ENCODE measurements around the gene PPP2R3C.
"Not testable (repeated sequence)": the region's sequence is repeated elsewhere in the genome, so short reads cannot be mapped to it uniquely, and the experiment has no call there.

PPP2R3C gene

GRCh38 chr14:35121887-35122695 lies at the start of gene PPP2R3C, which contains the start of gene PRORP:
Gene PPP2R3C, minus strand, starts transcription at chr14:35121990. Its CDS starts 31 bp downstream, at chr14:35121959.
Gene PRORP, plus strand, starts transcription at chr14:35122552. Its CDS starts 694 bp downstream, at chr14:35123246.
- H3K36me3 ChIP-seq (ENCODE audit: control insufficient read depth in 1 of 2, insufficient read depth in 2 of 2, low read length in 2 of 2): peaks cover 5 to 16% of the 10 kb centered on the region in 2 donors
- peaks cover 6 to 26% of the 10 kb centered on the region in 2 donors for H3K4me1 ChIP-seq (ENCODE audit: control insufficient read depth in 1 of 2, insufficient read depth in 2 of 2, low read length in 2 of 2)
- no peaks in the 10 kb centered on the region for H3K9me3 ChIP-seq (ENCODE audit: control insufficient read depth in 1 of 2, low read length in 2 of 2)
- H3K27ac ChIP-seq (ENCODE audit: low read length): peak within 1 kb of the TSS; percentile 99
- H3K27me3 ChIP-seq (ENCODE audit: low read depth, low read length): no peaks in the 10 kb centered on the region
- H3K4me3 ChIP-seq (ENCODE audit: low read depth in 1 of 2, low read length in 2 of 2): peak within 1 kb of the TSS; percentile 85 to 97

DNA sequence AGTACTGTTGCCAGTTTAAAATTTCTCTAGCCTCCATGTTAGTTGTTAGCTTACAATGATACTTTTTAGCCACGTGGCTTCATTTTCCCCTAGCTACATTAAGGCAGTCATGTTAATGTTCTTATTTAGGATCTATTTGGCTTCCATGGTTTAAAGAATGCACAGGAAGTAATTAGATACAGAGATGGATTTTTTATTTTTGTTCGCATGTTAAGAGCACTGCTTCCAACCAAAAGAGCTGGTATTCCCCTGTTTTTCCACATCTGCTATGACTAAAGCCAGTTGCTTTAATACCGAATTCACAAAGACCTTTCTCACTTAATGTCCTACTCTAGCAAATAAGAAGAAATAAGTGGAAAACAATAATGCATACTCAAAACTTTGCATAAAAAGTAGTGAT lies 45.7 kb upstream of the PPP2R3C start:
- H3K4me1 ChIP-seq (ENCODE audit: control insufficient read depth in 1 of 2, insufficient read depth in 2 of 2, low read length in 2 of 2): no peaks in the 10 kb centered on the region
- H3K9me3 ChIP-seq (ENCODE audit: control insufficient read depth in 1 of 2, low read length in 2 of 2): no peaks in the 10 kb centered on the region
- no peak overlapping the region for H3K4me3 ChIP-seq (ENCODE audit: low read depth in 1 of 2, low read length in 2 of 2)
- no peaks in the 10 kb centered on the region for H3K27me3 ChIP-seq (ENCODE audit: low read depth, low read length)
- no peaks in the 10 kb centered on the region for H3K36me3 ChIP-seq (ENCODE audit: control insufficient read depth in 1 of 2, insufficient read depth in 2 of 2, low read length in 2 of 2)
- H3K27ac ChIP-seq (ENCODE audit: low read length): no peak overlapping the region

DNA sequence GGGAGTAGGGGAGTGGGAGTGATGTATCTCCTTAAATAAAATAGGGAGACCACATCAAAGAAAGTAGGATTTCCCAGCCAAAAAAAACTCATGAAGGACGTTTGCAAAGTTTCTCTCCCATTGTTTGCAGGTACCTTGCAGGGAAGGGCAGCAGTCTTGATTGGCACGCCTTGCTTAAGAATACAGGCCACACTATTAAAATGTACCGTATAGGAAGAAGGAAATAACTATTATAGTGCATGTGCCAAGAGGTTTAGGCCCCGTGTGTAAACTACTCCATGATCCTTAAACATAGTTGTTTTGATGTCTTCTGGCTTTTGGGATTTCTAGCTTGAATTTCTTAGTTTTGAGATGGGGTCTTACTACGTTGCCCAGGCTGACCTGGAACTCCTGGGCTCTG lies 43.1 kb upstream of the PPP2R3C start:
- H3K27ac ChIP-seq (ENCODE audit: low read length): no peak overlapping the region
- H3K9me3 ChIP-seq (ENCODE audit: control insufficient read depth in 1 of 2, low read length in 2 of 2): no peaks in the 10 kb centered on the region
- no peak overlapping the region for H3K4me3 ChIP-seq (ENCODE audit: low read depth in 1 of 2, low read length in 2 of 2)
- H3K27me3 ChIP-seq (ENCODE audit: low read depth, low read length): no peaks in the 10 kb centered on the region
- no peaks in the 10 kb centered on the region for H3K4me1 ChIP-seq (ENCODE audit: control insufficient read depth in 1 of 2, insufficient read depth in 2 of 2, low read length in 2 of 2)
- no peaks in the 10 kb centered on the region for H3K36me3 ChIP-seq (ENCODE audit: control insufficient read depth in 1 of 2, insufficient read depth in 2 of 2, low read length in 2 of 2)

GRCh38 chr14:35163384-35163783 lies 41.6 kb upstream of the PPP2R3C start:
- no peaks in the 10 kb centered on the region for H3K4me1 ChIP-seq (ENCODE audit: control insufficient read depth in 1 of 2, insufficient read depth in 2 of 2, low read length in 2 of 2)
- H3K27me3 ChIP-seq (ENCODE audit: low read depth, low read length): no peaks in the 10 kb centered on the region
- no peak overlapping the region for H3K4me3 ChIP-seq (ENCODE audit: low read depth in 1 of 2, low read length in 2 of 2)
- no peaks in the 10 kb centered on the region for H3K9me3 ChIP-seq (ENCODE audit: control insufficient read depth in 1 of 2, low read length in 2 of 2)
- no peak overlapping the region for H3K27ac ChIP-seq (ENCODE audit: low read length)
- peaks cover 0 to 5% of the 10 kb centered on the region in 2 donors for H3K36me3 ChIP-seq (ENCODE audit: control insufficient read depth in 1 of 2, insufficient read depth in 2 of 2, low read length in 2 of 2)

DNA sequence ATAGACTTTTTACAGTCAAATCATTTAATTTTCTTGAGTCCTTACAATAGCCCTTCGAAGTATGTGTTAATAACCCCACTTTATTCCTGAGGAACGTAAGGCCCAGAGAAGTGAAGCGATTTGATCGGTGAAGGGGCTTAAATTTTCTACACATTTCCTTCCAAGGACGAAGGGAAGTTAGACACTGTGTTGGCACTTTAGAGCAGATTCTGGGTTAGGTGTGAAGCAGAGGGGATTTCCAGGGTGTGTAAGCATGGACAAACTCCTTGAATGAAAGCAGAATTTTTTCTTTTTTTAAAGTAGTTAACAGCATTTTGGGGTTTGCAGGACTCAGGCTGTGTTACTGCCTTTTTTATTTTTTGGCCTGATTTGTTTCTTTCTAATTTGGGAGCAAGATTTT lies 39.4 kb upstream of the PPP2R3C start:
- H3K27me3 ChIP-seq (ENCODE audit: low read depth, low read length): no peaks in the 10 kb centered on the region
- no peak overlapping the region for H3K27ac ChIP-seq (ENCODE audit: low read length)
- H3K9me3 ChIP-seq (ENCODE audit: control insufficient read depth in 1 of 2, low read length in 2 of 2): no peaks in the 10 kb centered on the region
- peaks cover 0 to 2% of the 10 kb centered on the region in 2 donors for H3K4me1 ChIP-seq (ENCODE audit: control insufficient read depth in 1 of 2, insufficient read depth in 2 of 2, low read length in 2 of 2)
- H3K36me3 ChIP-seq (ENCODE audit: control insufficient read depth in 1 of 2, insufficient read depth in 2 of 2, low read length in 2 of 2): peaks cover 0 to 5% of the 10 kb centered on the region in 2 donors
- no peak overlapping the region for H3K4me3 ChIP-seq (ENCODE audit: low read depth in 1 of 2, low read length in 2 of 2)

GRCh38 chr14:35159742-35160409 lies 38.1 kb upstream of the PPP2R3C start:
- peaks cover 0 to 5% of the 10 kb centered on the region in 2 donors for H3K36me3 ChIP-seq (ENCODE audit: control insufficient read depth in 1 of 2, insufficient read depth in 2 of 2, low read length in 2 of 2)
- no peaks in the 10 kb centered on the region for H3K9me3 ChIP-seq (ENCODE audit: control insufficient read depth in 1 of 2, low read length in 2 of 2)
- no peaks in the 10 kb centered on the region for H3K27me3 ChIP-seq (ENCODE audit: low read depth, low read length)
- peaks cover 0 to 4% of the 10 kb centered on the region in 2 donors for H3K4me1 ChIP-seq (ENCODE audit: control insufficient read depth in 1 of 2, insufficient read depth in 2 of 2, low read length in 2 of 2)
- no peak overlapping the region for H3K4me3 ChIP-seq (ENCODE audit: low read depth in 1 of 2, low read length in 2 of 2)
- no peak overlapping the region for H3K27ac ChIP-seq (ENCODE audit: low read length)

- Histone ChIP-seq H3K27ac (ENCODE audit: low read length) (no peak overlapping the region), H3K4me3 (ENCODE audit: low read depth in 1 of 2, low read length in 2 of 2) (no peak overlapping the region), H3K36me3 (ENCODE audit: control insufficient read depth in 1 of 2, insufficient read depth in 2 of 2, low read length in 2 of 2) (peaks cover 0 to 5% of the 10 kb centered on the region in 2 donors), H3K27me3 (ENCODE audit: low read depth, low read length) (no peaks in the 10 kb centered on the region), H3K9me3 (ENCODE audit: control insufficient read depth in 1 of 2, low read length in 2 of 2) (no peaks in the 10 kb centered on the region), H3K4me1 (ENCODE audit: control insufficient read depth in 1 of 2, insufficient read depth in 2 of 2, low read length in 2 of 2) (peaks cover 0 to 4% of the 10 kb centered on the region in 2 donors)
Observed at GRCh38 chr14:35158951-35159653, 37.3 kb upstream of the PPP2R3C start.

GRCh38 chr14:35158491-35158890 lies 36.7 kb upstream of the PPP2R3C start:
- Histone ChIP-seq H3K4me1 (ENCODE audit: control insufficient read depth in 1 of 2, insufficient read depth in 2 of 2, low read length in 2 of 2) (peaks cover 0 to 4% of the 10 kb centered on the region in 2 donors), H3K4me3 (ENCODE audit: low read depth in 1 of 2, low read length in 2 of 2) (no peak overlapping the region), H3K27ac (ENCODE audit: low read length) (no peak overlapping the region), H3K27me3 (ENCODE audit: low read depth, low read length) (no peaks in the 10 kb centered on the region), H3K9me3 (ENCODE audit: control insufficient read depth in 1 of 2, low read length in 2 of 2) (no peaks in the 10 kb centered on the region), H3K36me3 (ENCODE audit: control insufficient read depth in 1 of 2, insufficient read depth in 2 of 2, low read length in 2 of 2) (peaks cover 0 to 5% of the 10 kb centered on the region in 2 donors)

DNA sequence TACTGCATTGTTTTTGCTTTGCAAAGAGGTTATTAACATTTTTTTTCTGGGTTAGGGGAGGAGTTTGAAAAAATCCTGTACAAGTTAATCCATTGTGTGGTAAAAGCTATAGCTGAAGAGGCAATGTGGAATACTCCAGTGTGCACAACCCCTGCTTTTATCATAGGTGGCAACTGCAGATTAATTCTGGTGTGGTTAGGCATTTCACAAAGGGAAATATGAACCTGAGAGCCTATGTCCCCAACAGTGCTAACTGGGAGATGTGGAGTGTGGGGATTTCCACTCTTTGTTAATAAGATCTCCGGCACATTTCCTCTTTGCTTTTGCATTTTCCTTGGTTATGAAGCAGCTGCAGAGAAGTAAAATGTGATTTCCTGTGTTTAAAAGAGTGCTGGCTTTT lies 34.2 kb upstream of the PPP2R3C start:
- H3K9me3 ChIP-seq (ENCODE audit: control insufficient read depth in 1 of 2, low read length in 2 of 2): no peaks in the 10 kb centered on the region
- no peak overlapping the region for H3K4me3 ChIP-seq (ENCODE audit: low read depth in 1 of 2, low read length in 2 of 2)
- peaks cover 0 to 4% of the 10 kb centered on the region in 2 donors for H3K4me1 ChIP-seq (ENCODE audit: control insufficient read depth in 1 of 2, insufficient read depth in 2 of 2, low read length in 2 of 2)
- H3K27me3 ChIP-seq (ENCODE audit: low read depth, low read length): no peaks in the 10 kb centered on the region
- no peak overlapping the region for H3K27ac ChIP-seq (ENCODE audit: low read length)
- peaks cover 0 to 5% of the 10 kb centered on the region in 2 donors for H3K36me3 ChIP-seq (ENCODE audit: control insufficient read depth in 1 of 2, insufficient read depth in 2 of 2, low read length in 2 of 2)

- peaks cover 0 to 4% of the 10 kb centered on the region in 2 donors for H3K36me3 ChIP-seq (ENCODE audit: control insufficient read depth in 1 of 2, insufficient read depth in 2 of 2, low read length in 2 of 2)
- no peaks in the 10 kb centered on the region for H3K9me3 ChIP-seq (ENCODE audit: control insufficient read depth in 1 of 2, low read length in 2 of 2)
- H3K4me3 ChIP-seq (ENCODE audit: low read depth in 1 of 2, low read length in 2 of 2): no peak overlapping the region
- H3K27ac ChIP-seq (ENCODE audit: low read length): no peak overlapping the region
- H3K27me3 ChIP-seq (ENCODE audit: low read depth, low read length): no peaks in the 10 kb centered on the region
- peaks cover 0 to 4% of the 10 kb centered on the region in 2 donors for H3K4me1 ChIP-seq (ENCODE audit: control insufficient read depth in 1 of 2, insufficient read depth in 2 of 2, low read length in 2 of 2)
Observed at GRCh38 chr14:35154016-35154415, 32.2 kb upstream of the PPP2R3C start.

GRCh38 chr14:35152531-35152930 lies 30.7 kb upstream of the PPP2R3C start:
- not testable (repeated sequence) for H3K4me3 ChIP-seq (ENCODE audit: low read depth in 1 of 2, low read length in 2 of 2); H3K27ac ChIP-seq (ENCODE audit: low read length); H3K9me3 ChIP-seq (ENCODE audit: control insufficient read depth in 1 of 2, low read length in 2 of 2); H3K36me3 ChIP-seq (ENCODE audit: control insufficient read depth in 1 of 2, insufficient read depth in 2 of 2, low read length in 2 of 2); H3K27me3 ChIP-seq (ENCODE audit: low read depth, low read length); H3K4me1 ChIP-seq (ENCODE audit: control insufficient read depth in 1 of 2, insufficient read depth in 2 of 2, low read length in 2 of 2)

Data from muscle layer of duodenum (tissue), 2 donors.